ENCODE results near the gene NTRK2. TPM values are rescaled to one million over a fixed set of nuclear protein-coding genes. Genes with fewer than 3 reads are reported as not detected.

Gene NTRK2
- total and polyA plus RNA-seq, 4 donors, result 0.26 to 1.4 (median 0.56) TPM

DNA sequence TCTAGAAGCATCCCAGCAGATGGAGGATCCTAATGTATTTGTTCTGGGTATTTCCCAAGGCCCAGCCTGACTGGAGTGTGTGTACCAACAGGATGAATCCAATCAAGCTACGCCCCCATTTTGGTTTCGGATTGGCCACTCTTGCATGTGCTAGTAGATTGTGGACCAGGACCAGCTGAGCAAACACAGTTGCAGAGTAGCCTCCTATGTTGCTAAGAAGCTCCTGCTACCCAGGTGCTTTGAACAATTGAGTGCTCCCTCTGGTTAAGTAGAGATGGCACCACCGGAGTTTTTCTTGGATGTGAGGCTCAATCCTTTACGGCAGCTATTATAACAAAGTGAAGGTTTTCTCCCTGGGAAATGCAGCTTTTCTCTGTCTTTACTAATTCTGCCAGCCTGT lies 204.5 kb downstream of the NTRK2 start:
- DNase-seq (ENCODE audit: low spot score), result no peak
- H3K9ac ChIP-seq (ENCODE audit: low read depth in 1 of 2, low read length in 2 of 2), result no peak overlapping the region

DNA sequence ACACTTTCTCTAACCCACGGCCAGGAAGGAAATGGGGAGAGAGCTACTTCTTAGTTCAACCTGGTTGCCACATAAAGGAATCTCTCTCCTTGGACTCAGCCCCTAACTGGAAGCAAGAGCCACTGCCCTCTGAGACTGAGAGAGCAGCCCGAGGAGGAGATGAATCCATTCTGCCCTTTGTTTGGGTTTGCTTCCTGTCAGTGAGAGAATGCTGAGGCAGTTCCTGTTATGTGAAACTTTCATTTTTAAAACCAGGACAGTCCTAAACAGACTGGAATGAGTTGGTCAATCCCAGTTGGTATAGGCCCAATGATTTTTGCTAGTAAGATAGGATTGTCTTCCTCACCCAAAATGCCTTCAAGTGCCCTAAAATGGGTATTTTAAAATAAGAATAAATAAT lies 205.1 kb downstream of the NTRK2 start:
- WGBS, result 26% methylated on average over 2 of the region's 2 CpGs
- TF ChIP-seq YY1 (IDR thresholded peaks at IDR 0.05) (no peak), TAF1 (conservative IDR thresholded peaks at IDR 0.05) (no peak), FOXA2 (IDR thresholded peaks at IDR 0.05) (no peak), SP1 (IDR thresholded peaks at IDR 0.05) (no peak), JUND (IDR thresholded peaks at IDR 0.05) (no peak), EGR1 (IDR thresholded peaks at IDR 0.05; ENCODE audit: low read depth in 2 of 2) (no peak), GABPA (IDR thresholded peaks at IDR 0.05 in 1 of 2, conservative IDR thresholded peaks at IDR 0.05 in 1 of 2) (no peak), HNF4A (conservative IDR thresholded peaks at IDR 0.05) (no peak), HNF4G (IDR thresholded peaks at IDR 0.05) (no peak), FOXA1 (IDR thresholded peaks at IDR 0.05) (no peak), NR2F2 (IDR thresholded peaks at IDR 0.05) (no peak)
- TF ChIP-seq, protein P1, sequence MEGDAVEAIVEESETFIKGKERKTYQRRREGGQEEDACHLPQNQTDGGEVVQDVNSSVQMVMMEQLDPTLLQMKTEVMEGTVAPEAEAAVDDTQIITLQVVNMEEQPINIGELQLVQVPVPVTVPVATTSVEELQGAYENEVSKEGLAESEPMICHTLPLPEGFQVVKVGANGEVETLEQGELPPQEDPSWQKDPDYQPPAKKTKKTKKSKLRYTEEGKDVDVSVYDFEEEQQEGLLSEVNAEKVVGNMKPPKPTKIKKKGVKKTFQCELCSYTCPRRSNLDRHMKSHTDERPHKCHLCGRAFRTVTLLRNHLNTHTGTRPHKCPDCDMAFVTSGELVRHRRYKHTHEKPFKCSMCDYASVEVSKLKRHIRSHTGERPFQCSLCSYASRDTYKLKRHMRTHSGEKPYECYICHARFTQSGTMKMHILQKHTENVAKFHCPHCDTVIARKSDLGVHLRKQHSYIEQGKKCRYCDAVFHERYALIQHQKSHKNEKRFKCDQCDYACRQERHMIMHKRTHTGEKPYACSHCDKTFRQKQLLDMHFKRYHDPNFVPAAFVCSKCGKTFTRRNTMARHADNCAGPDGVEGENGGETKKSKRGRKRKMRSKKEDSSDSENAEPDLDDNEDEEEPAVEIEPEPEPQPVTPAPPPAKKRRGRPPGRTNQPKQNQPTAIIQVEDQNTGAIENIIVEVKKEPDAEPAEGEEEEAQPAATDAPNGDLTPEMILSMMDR (IDR thresholded peaks at IDR 0.05; ENCODE audit: low read depth, low read length, missing input control), result no peak
- TF ChIP-seq, protein P2, sequence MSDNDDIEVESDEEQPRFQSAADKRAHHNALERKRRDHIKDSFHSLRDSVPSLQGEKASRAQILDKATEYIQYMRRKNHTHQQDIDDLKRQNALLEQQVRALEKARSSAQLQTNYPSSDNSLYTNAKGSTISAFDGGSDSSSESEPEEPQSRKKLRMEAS (IDR thresholded peaks at IDR 0.05), result no peak

More for the DNA sequence above, 204.5 kb downstream of the NTRK2 start:
- Histone ChIP-seq H3K36me3 (ENCODE audit: control insufficient read depth in 4 of 4, insufficient read depth in 3 of 4, low read depth in 1 of 4, low read length in 3 of 4) (no peaks in the 10 kb centered on the region), H3K4me1 (ENCODE audit: control insufficient read depth in 4 of 4, insufficient read depth in 4 of 4, low read length in 3 of 4) (no peaks in the 10 kb centered on the region), H3K27me3 (ENCODE audit: control insufficient read depth in 4 of 4, insufficient read depth in 4 of 4, low read length in 3 of 4) (no peaks in the 10 kb centered on the region), H3K9me3 (ENCODE audit: control insufficient read depth in 4 of 4, low read length in 3 of 4) (no peaks in the 10 kb centered on the region), H3K4me3 (ENCODE audit: low read depth in 1 of 3, low read length in 3 of 3) (no peak overlapping the region), H3K27ac (ENCODE audit: low read depth in 1 of 2, low read length in 2 of 2) (no peak overlapping the region)
- WGBS, result 86% methylated on average over 4 of the region's 4 CpGs
- TF ChIP-seq JUND (IDR thresholded peaks at IDR 0.05) (no peak), RXRA (IDR thresholded peaks at IDR 0.05) (no peak), FOXA1 (IDR thresholded peaks at IDR 0.05) (no peak), YY1 (IDR thresholded peaks at IDR 0.05) (no peak), RAD21 (IDR thresholded peaks at IDR 0.05) (no peak), SP1 (IDR thresholded peaks at IDR 0.05) (no peak), EGR1 (IDR thresholded peaks at IDR 0.05; ENCODE audit: low read depth in 2 of 2) (no peak), HNF4G (IDR thresholded peaks at IDR 0.05) (no peak), TAF1 (conservative IDR thresholded peaks at IDR 0.05) (no peak), HNF4A (conservative IDR thresholded peaks at IDR 0.05) (no peak), NR2F2 (IDR thresholded peaks at IDR 0.05) (no peak)
- TF ChIP-seq, protein P3, sequence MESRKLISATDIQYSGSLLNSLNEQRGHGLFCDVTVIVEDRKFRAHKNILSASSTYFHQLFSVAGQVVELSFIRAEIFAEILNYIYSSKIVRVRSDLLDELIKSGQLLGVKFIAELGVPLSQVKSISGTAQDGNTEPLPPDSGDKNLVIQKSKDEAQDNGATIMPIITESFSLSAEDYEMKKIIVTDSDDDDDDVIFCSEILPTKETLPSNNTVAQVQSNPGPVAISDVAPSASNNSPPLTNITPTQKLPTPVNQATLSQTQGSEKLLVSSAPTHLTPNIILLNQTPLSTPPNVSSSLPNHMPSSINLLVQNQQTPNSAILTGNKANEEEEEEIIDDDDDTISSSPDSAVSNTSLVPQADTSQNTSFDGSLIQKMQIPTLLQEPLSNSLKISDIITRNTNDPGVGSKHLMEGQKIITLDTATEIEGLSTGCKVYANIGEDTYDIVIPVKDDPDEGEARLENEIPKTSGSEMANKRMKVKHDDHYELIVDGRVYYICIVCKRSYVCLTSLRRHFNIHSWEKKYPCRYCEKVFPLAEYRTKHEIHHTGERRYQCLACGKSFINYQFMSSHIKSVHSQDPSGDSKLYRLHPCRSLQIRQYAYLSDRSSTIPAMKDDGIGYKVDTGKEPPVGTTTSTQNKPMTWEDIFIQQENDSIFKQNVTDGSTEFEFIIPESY (IDR thresholded peaks at IDR 0.05), result no peak
- TF ChIP-seq, protein P4, sequence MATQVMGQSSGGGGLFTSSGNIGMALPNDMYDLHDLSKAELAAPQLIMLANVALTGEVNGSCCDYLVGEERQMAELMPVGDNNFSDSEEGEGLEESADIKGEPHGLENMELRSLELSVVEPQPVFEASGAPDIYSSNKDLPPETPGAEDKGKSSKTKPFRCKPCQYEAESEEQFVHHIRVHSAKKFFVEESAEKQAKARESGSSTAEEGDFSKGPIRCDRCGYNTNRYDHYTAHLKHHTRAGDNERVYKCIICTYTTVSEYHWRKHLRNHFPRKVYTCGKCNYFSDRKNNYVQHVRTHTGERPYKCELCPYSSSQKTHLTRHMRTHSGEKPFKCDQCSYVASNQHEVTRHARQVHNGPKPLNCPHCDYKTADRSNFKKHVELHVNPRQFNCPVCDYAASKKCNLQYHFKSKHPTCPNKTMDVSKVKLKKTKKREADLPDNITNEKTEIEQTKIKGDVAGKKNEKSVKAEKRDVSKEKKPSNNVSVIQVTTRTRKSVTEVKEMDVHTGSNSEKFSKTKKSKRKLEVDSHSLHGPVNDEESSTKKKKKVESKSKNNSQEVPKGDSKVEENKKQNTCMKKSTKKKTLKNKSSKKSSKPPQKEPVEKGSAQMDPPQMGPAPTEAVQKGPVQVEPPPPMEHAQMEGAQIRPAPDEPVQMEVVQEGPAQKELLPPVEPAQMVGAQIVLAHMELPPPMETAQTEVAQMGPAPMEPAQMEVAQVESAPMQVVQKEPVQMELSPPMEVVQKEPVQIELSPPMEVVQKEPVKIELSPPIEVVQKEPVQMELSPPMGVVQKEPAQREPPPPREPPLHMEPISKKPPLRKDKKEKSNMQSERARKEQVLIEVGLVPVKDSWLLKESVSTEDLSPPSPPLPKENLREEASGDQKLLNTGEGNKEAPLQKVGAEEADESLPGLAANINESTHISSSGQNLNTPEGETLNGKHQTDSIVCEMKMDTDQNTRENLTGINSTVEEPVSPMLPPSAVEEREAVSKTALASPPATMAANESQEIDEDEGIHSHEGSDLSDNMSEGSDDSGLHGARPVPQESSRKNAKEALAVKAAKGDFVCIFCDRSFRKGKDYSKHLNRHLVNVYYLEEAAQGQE (IDR thresholded peaks at IDR 0.05), result no peak
- TF ChIP-seq, protein P1 (IDR thresholded peaks at IDR 0.05; ENCODE audit: low read depth, low read length, missing input control), result no peak
- TF ChIP-seq, protein P2 (IDR thresholded peaks at IDR 0.05), result no peak

More for the DNA sequence above, 205.1 kb downstream of the NTRK2 start:
- H3K36me3 ChIP-seq (ENCODE audit: control insufficient read depth in 4 of 4, insufficient read depth in 3 of 4, low read depth in 1 of 4, low read length in 3 of 4), result no peaks in the 10 kb centered on the region
- no peaks in the 10 kb centered on the region for H3K4me1 ChIP-seq (ENCODE audit: control insufficient read depth in 4 of 4, insufficient read depth in 4 of 4, low read length in 3 of 4)
- no peak for DNase-seq (ENCODE audit: low spot score)
- H3K9me3 ChIP-seq (ENCODE audit: control insufficient read depth in 4 of 4, low read length in 3 of 4), result no peaks in the 10 kb centered on the region
- peak overlapping the region in 1 of 2 donors; percentile 10 for H3K27ac ChIP-seq (ENCODE audit: low read depth in 1 of 2, low read length in 2 of 2)
- H3K27me3 ChIP-seq (ENCODE audit: control insufficient read depth in 4 of 4, insufficient read depth in 4 of 4, low read length in 3 of 4), result no peaks in the 10 kb centered on the region
- no peak overlapping the region for H3K4me3 ChIP-seq (ENCODE audit: low read depth in 1 of 3, low read length in 3 of 3)
- no peak overlapping the region for H3K9ac ChIP-seq (ENCODE audit: low read depth in 1 of 2, low read length in 2 of 2)
